ENCODE results near the gene LCN2. TPM values are rescaled to one million over a fixed set of nuclear protein-coding genes. Genes with fewer than 3 reads are reported as not detected.

LCN2 gene
- total and polyA plus RNA-seq, 10 of the 15 experiments (the other 5 are each of a cell fraction or from before 2014, with no cell fraction given), result not detected

DNA sequence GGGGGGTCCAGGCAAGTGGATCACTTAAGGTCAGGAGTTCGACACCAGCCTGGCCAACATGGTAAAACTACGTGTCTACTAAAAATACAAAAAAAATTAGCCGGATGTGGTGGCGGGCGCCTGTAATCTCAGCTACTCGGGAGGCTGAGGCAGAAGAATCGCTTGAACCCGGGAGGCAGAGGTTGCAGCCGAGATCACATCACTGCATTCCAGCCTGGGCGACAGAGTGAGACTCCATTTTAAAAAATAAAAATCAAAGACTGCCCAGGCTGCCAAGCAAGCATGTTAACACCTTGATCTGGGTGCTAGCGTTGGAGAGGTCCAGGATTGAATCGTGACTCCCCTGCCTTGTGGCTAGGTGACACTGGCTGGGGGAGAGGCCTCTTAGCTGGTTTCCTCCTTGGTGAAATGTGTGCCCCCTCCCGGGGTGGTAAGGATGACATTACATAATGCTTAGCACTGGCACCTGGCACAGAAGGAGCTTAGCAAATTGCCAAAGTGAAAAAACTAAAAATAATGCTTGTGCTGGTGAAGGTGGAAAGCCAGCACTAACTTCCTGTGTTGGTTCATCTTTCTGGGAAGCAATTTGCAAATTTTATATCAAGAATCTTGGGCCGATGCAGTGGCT lies 44.3 kb downstream of the LCN2 start (continued):
- no peak for TF ChIP-seq KLF5 (IDR thresholded peaks at IDR 0.05; ENCODE audit: partially characterized antibody)
- TF ChIP-seq ZNF24 (IDR thresholded peaks at IDR 0.05), result no peak
- no peak for TF ChIP-seq HDGF (IDR thresholded peaks at IDR 0.05)

DNA sequence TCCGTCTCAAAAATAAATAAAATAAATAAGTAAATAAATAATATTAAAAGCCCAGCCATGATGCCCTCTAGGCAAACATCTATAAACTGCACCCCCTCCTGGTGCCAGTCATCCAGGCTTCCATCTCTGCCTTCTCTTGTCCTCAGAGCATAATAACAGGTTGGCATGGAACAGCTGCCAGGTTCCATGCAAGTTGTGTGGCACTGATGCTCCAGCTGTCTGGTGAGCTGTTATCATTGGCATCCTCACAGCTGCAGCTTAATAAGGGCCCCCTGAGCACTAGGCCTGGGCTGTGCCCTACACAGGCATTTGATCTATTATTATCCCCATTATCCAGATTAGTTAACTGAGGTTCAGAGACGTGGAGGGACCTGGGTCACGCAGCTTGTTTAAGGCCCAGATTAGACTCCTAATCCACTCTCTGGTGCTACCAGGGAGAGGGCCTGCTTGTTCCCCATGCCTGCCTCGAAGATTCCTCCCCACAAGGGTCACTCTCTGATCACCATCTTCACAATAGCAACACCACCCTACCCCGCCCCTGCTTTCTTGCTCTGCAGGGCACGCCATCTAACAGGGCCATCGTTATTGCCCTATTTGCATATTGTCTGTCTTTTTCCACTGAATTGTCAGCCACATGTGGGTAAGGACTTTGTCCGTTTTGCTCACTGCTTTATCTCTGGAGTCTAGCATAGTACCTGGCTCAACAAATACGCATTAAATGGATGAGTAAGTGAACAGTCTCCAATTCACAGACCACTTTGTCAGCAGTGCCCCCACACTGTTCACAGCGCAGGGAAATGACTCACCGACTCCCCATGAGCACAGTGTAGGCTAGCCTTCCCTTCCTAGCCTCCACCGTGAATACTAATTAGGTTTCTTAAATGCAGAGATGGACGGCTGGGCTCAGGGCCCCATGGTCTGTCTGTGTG lies 52.5 kb downstream of the LCN2 start:
- FAIRE-seq, result no peak
- Histone ChIP-seq H3K36me3 (ENCODE audit: control insufficient read depth in 2 of 2, insufficient read depth in 2 of 2, low read length in 1 of 2) (no peaks in the 10 kb centered on the region), H3K79me2 (ENCODE audit: control insufficient read depth, insufficient read depth, low read length) (no peaks in the 10 kb centered on the region), H3K4me2 (ENCODE audit: control insufficient read depth, insufficient read depth) (no peak overlapping the region), H3K4me3 (no peak overlapping the region), H3K27me3 (replicated peaks in 1 of 2; ENCODE audit: control insufficient read depth in 2 of 2, insufficient read depth in 2 of 2, low read length in 1 of 2) (peaks cover 9 to 14% of the 10 kb centered on the region in 2 experiments; a peak in 3 of 4 replicates), H3K27ac (ENCODE audit: control insufficient read depth, insufficient read depth) (no peak overlapping the region), H3K4me1 (ENCODE audit: control insufficient read depth, insufficient read depth, low read length) (peaks cover 7% of the 10 kb centered on the region; the same call in 1 of the 2 replicates), H3K9ac (ENCODE audit: control insufficient read depth, insufficient read depth, low read length) (no peak overlapping the region), H2AFZ (ENCODE audit: control insufficient read depth, low read depth, low read length) (no peak overlapping the region), H3K9me3 (replicated peaks; ENCODE audit: control insufficient read depth, insufficient read depth, low read length) (no peaks in the 10 kb centered on the region), H4K20me1 (ENCODE audit: control insufficient read depth, insufficient read depth) (no peaks in the 10 kb centered on the region)
- ChIA-PET RAD21 (ENCODE audit: unreplicated experiment) (no interaction called here), SMC1A (ENCODE audit: uncharacterized antibody, unreplicated experiment) (no interaction called here), CTCF (interaction anchor here (0.5 to 1.0 kb wide), 3 partner anchors 11 to 1858 kb away, joined by 3 read pairs; no protein-coding TSS in a partner anchor), POLR2A (no interaction called here)
- no peak for ATAC-seq
- WGBS (ENCODE audit: insufficient coverage, insufficient replicate concordance, low lambda C conversion rate, missing lambda C conversion rate), result 71% methylated on average over 13 of the region's 13 CpGs
- DNase-seq (ENCODE audit: low read depth, low spot score), result no peak
- intact Hi-C loops (cut with micrococcal nuclease; ENCODE audit: unreplicated experiment) (no loop called here), in situ Hi-C loops (cut with MboI) (no loop called here)
- BruUV-seq (replicated peaks), result no TSS peak
- TF ChIP-seq, protein P1, sequence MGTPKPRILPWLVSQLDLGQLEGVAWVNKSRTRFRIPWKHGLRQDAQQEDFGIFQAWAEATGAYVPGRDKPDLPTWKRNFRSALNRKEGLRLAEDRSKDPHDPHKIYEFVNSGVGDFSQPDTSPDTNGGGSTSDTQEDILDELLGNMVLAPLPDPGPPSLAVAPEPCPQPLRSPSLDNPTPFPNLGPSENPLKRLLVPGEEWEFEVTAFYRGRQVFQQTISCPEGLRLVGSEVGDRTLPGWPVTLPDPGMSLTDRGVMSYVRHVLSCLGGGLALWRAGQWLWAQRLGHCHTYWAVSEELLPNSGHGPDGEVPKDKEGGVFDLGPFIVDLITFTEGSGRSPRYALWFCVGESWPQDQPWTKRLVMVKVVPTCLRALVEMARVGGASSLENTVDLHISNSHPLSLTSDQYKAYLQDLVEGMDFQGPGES (IDR thresholded peaks at IDR 0.05), result no peak
- no peak for TF ChIP-seq SREBF1 (IDR thresholded peaks at IDR 0.05; ENCODE audit: low read length)
- TF ChIP-seq, protein P2, sequence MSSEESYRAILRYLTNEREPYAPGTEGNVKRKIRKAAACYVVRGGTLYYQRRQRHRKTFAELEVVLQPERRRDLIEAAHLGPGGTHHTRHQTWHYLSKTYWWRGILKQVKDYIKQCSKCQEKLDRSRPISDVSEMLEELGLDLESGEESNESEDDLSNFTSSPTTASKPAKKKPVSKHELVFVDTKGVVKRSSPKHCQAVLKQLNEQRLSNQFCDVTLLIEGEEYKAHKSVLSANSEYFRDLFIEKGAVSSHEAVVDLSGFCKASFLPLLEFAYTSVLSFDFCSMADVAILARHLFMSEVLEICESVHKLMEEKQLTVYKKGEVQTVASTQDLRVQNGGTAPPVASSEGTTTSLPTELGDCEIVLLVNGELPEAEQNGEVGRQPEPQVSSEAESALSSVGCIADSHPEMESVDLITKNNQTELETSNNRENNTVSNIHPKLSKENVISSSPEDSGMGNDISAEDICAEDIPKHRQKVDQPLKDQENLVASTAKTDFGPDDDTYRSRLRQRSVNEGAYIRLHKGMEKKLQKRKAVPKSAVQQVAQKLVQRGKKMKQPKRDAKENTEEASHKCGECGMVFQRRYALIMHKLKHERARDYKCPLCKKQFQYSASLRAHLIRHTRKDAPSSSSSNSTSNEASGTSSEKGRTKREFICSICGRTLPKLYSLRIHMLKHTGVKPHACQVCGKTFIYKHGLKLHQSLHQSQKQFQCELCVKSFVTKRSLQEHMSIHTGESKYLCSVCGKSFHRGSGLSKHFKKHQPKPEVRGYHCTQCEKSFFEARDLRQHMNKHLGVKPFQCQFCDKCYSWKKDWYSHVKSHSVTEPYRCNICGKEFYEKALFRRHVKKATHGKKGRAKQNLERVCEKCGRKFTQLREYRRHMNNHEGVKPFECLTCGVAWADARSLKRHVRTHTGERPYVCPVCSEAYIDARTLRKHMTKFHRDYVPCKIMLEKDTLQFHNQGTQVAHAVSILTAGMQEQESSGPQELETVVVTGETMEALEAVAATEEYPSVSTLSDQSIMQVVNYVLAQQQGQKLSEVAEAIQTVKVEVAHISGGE (CRISPR knock-in tag; IDR thresholded peaks at IDR 0.05), result no peak
- TF ChIP-seq, protein P3, sequence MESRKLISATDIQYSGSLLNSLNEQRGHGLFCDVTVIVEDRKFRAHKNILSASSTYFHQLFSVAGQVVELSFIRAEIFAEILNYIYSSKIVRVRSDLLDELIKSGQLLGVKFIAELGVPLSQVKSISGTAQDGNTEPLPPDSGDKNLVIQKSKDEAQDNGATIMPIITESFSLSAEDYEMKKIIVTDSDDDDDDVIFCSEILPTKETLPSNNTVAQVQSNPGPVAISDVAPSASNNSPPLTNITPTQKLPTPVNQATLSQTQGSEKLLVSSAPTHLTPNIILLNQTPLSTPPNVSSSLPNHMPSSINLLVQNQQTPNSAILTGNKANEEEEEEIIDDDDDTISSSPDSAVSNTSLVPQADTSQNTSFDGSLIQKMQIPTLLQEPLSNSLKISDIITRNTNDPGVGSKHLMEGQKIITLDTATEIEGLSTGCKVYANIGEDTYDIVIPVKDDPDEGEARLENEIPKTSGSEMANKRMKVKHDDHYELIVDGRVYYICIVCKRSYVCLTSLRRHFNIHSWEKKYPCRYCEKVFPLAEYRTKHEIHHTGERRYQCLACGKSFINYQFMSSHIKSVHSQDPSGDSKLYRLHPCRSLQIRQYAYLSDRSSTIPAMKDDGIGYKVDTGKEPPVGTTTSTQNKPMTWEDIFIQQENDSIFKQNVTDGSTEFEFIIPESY (IDR thresholded peaks at IDR 0.05), result no peak
- no peak for TF ChIP-seq HCFC1 (IDR thresholded peaks at IDR 0.05; ENCODE audit: low read length)
- TF ChIP-seq CBX3 (IDR thresholded peaks at IDR 0.05; ENCODE audit: borderline replicate concordance, low read depth), result no peak
- TF ChIP-seq, protein P4, sequence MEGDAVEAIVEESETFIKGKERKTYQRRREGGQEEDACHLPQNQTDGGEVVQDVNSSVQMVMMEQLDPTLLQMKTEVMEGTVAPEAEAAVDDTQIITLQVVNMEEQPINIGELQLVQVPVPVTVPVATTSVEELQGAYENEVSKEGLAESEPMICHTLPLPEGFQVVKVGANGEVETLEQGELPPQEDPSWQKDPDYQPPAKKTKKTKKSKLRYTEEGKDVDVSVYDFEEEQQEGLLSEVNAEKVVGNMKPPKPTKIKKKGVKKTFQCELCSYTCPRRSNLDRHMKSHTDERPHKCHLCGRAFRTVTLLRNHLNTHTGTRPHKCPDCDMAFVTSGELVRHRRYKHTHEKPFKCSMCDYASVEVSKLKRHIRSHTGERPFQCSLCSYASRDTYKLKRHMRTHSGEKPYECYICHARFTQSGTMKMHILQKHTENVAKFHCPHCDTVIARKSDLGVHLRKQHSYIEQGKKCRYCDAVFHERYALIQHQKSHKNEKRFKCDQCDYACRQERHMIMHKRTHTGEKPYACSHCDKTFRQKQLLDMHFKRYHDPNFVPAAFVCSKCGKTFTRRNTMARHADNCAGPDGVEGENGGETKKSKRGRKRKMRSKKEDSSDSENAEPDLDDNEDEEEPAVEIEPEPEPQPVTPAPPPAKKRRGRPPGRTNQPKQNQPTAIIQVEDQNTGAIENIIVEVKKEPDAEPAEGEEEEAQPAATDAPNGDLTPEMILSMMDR (IDR thresholded peaks at IDR 0.05 in 2 of 3, conservative IDR thresholded peaks at IDR 0.05 in 1 of 3; ENCODE audit: control insufficient read depth in 2 of 3, extremely low read depth in 1 of 3, insufficient read depth in 1 of 3, low read depth in 3 of 3, low read length in 3 of 3), result no peak
- TF ChIP-seq CREM (IDR thresholded peaks at IDR 0.05; ENCODE audit: low read depth), result no peak
- no peak for TF ChIP-seq ASH2L (IDR thresholded peaks at IDR 0.05; ENCODE audit: borderline replicate concordance, low read depth)
- TF ChIP-seq SIN3A (IDR thresholded peaks at IDR 0.05; ENCODE audit: low read depth, low read length), result no peak

All from GM12878 (cell line).